HL-60 (cell line): ENCODE results near the gene MDM1.

ENCODE experiments used
- GABPA ChIP-seq: IDR thresholded peaks from 2 replicates; pipeline ENCODE4 v1.6.1; 2012; ENCODE audit warnings: low read depth
- POLR2AphosphoS5 ChIP-seq: IDR thresholded peaks from 2 replicates; pipeline ENCODE4 v1.6.1; 2012; ENCODE audit warnings: low read depth
- REST ChIP-seq: IDR thresholded peaks from 2 replicates; pipeline ENCODE4 v1.6.1; 2012; ENCODE audit warnings: low read depth; ENCODE audit not compliant: insufficient replicate concordance
- SPI1 ChIP-seq: IDR thresholded peaks from 2 replicates; pipeline ENCODE4 v1.6.1; 2012; ENCODE audit warnings: low read depth, mild to moderate bottlenecking, borderline replicate concordance
- TF ChIP-seq, protein P1 (sequence below): IDR thresholded peaks from one replicate; pipeline ENCODE4 v1.5.1; 2011; ENCODE audit warnings: low read length, control low read depth, inconsistent platforms; ENCODE audit not compliant: insufficient read depth

- no peak for TF ChIP-seq REST
- TF ChIP-seq, protein P1, sequence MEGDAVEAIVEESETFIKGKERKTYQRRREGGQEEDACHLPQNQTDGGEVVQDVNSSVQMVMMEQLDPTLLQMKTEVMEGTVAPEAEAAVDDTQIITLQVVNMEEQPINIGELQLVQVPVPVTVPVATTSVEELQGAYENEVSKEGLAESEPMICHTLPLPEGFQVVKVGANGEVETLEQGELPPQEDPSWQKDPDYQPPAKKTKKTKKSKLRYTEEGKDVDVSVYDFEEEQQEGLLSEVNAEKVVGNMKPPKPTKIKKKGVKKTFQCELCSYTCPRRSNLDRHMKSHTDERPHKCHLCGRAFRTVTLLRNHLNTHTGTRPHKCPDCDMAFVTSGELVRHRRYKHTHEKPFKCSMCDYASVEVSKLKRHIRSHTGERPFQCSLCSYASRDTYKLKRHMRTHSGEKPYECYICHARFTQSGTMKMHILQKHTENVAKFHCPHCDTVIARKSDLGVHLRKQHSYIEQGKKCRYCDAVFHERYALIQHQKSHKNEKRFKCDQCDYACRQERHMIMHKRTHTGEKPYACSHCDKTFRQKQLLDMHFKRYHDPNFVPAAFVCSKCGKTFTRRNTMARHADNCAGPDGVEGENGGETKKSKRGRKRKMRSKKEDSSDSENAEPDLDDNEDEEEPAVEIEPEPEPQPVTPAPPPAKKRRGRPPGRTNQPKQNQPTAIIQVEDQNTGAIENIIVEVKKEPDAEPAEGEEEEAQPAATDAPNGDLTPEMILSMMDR, result no peak
- no peak for TF ChIP-seq POLR2AphosphoS5
- TF ChIP-seq GABPA, result no peak
- no peak for TF ChIP-seq SPI1
Measured at GRCh38 chr12:68293347-68293746, 38.8 kb downstream of the MDM1 start.
